HG02840 (cell line): ENCODE data around the gene XRCC2.
"Not testable (repeated sequence)": the region's sequence is repeated elsewhere in the genome, so short reads cannot be mapped to it uniquely, and the experiment has no call there.

Experiments
- ATAC-seq: cut with Tn5 transposase; IDR thresholded peaks from one replicate; pipeline ENCODE4 v1.9.1; 2021; ENCODE audit warnings: mild to moderate bottlenecking, moderate library complexity, moderate number of reproducible peaks; ENCODE audit not compliant: unreplicated experiment, low FRiP score

XRCC2 gene

GRCh38 chr7:152666078-152666477 is 9.9 kb downstream of the XRCC2 start:
- no peak for ATAC-seq

GRCh38 chr7:152664636-152665035 is 11.3 kb downstream of the XRCC2 start:
- no peak for ATAC-seq

- no peak for ATAC-seq
Observed at GRCh38 chr7:152663931-152664330, 12.0 kb downstream of the XRCC2 start.

- no peak for ATAC-seq
Observed at GRCh38 chr7:152663148-152663740, 12.7 kb downstream of the XRCC2 start.

GRCh38 chr7:152661479-152661878 is 14.5 kb downstream of the XRCC2 start:
- no peak for ATAC-seq

- ATAC-seq = no peak
Observed at GRCh38 chr7:152660021-152660420, 15.9 kb downstream of the XRCC2 start.

- no peak for ATAC-seq
Observed at GRCh38 chr7:152654971-152655370, 21.0 kb downstream of the XRCC2 start.

- no peak for ATAC-seq
Observed at GRCh38 chr7:152649220-152649619, 26.7 kb downstream of the XRCC2 start.

- ATAC-seq = no peak
Observed at GRCh38 chr7:152647009-152647408, 28.9 kb downstream of the XRCC2 start.

- not testable (repeated sequence) for ATAC-seq
Observed at GRCh38 chr7:152646579-152646978, 29.4 kb downstream of the XRCC2 start.

GRCh38 chr7:152643979-152644559 is 31.9 kb downstream of the XRCC2 start:
- ATAC-seq = no peak

- ATAC-seq = no peak
Observed at GRCh38 chr7:152641384-152641783, 34.6 kb downstream of the XRCC2 start.

- no peak for ATAC-seq
Observed at GRCh38 chr7:152640829-152641228, 35.1 kb downstream of the XRCC2 start.

- ATAC-seq = no peak
Observed at GRCh38 chr7:152637920-152638580, 37.9 kb downstream of the XRCC2 start.

- ATAC-seq = no peak
Observed at GRCh38 chr7:152637161-152637560, 38.8 kb downstream of the XRCC2 start.

GRCh38 chr7:152636441-152636840 is 39.5 kb downstream of the XRCC2 start:
- no peak for ATAC-seq

- no peak for ATAC-seq
Observed at GRCh38 chr7:152633504-152633903, 42.4 kb downstream of the XRCC2 start.

- no peak for ATAC-seq
Observed at GRCh38 chr7:152633072-152633471, 42.9 kb downstream of the XRCC2 start.

- ATAC-seq = not testable (repeated sequence)
Observed at GRCh38 chr7:152628772-152629171, 47.2 kb downstream of the XRCC2 start.

- ATAC-seq = no peak
Observed at GRCh38 chr7:152624228-152624627, 51.7 kb downstream of the XRCC2 start.

GRCh38 chr7:152621426-152621825 is 54.5 kb downstream of the XRCC2 start:
- no peak for ATAC-seq
